KOPT-K1 (cell line): ENCODE results near the gene P2RX5.

Experiments
- H3K27ac ChIP-seq: fragments of 200-600 bp; sonication (generic); 2 replicates; pipeline ENCODE4 v1.5.1; 2016; ENCODE audit warnings: antibody characterized with exemption, mild to moderate bottlenecking, low read depth, low read length; ENCODE audit not compliant: poor library complexity, severe bottlenecking
- H3K36me3 ChIP-seq: fragments of 200-600 bp; sonication (generic); 2 replicates; pipeline ENCODE4 v1.5.1; 2017; ENCODE audit warnings: antibody characterized with exemption, mild to moderate bottlenecking, low read length, moderate library complexity; ENCODE audit not compliant: insufficient read depth
- H3K9me3 ChIP-seq: fragments of 200-600 bp; sonication (generic); 2 replicates; pipeline ENCODE4 v1.5.1; 2017; ENCODE audit warnings: antibody characterized with exemption, low read length, mild to moderate bottlenecking; ENCODE audit not compliant: insufficient read depth, poor library complexity, severe bottlenecking

Gene P2RX5

GRCh38 chr17:3658784-3659449 lies 37.0 kb downstream of the P2RX5 start:
- no peaks in the 10 kb centered on the region for H3K9me3 ChIP-seq
- no peak overlapping the region for H3K27ac ChIP-seq
- H3K36me3 ChIP-seq: peaks cover 6% of the 10 kb centered on the region; the same call in 1 of the 2 replicates

- Histone ChIP-seq H3K27ac (no peak overlapping the region), H3K36me3 (no peaks in the 10 kb centered on the region), H3K9me3 (no peaks in the 10 kb centered on the region)
Observed at GRCh38 chr17:3657874-3658783, 37.8 kb downstream of the P2RX5 start.

- H3K9me3 ChIP-seq: no peaks in the 10 kb centered on the region
- no peak overlapping the region for H3K27ac ChIP-seq
- no peaks in the 10 kb centered on the region for H3K36me3 ChIP-seq
Observed at GRCh38 chr17:3657588-3657869, 38.4 kb downstream of the P2RX5 start.

- no peaks in the 10 kb centered on the region for H3K36me3 ChIP-seq
- no peak overlapping the region for H3K27ac ChIP-seq
- no peaks in the 10 kb centered on the region for H3K9me3 ChIP-seq
Observed at GRCh38 chr17:3656755-3657587, 39.0 kb downstream of the P2RX5 start.

- Histone ChIP-seq H3K27ac (no peak overlapping the region), H3K9me3 (no peaks in the 10 kb centered on the region)
Observed at GRCh38 chr17:3656353-3656752, 39.6 kb downstream of the P2RX5 start.

GRCh38 chr17:3655766-3656165 lies 40.2 kb downstream of the P2RX5 start:
- H3K27ac ChIP-seq: no peak overlapping the region
- no peaks in the 10 kb centered on the region for H3K9me3 ChIP-seq
- no peaks in the 10 kb centered on the region for H3K36me3 ChIP-seq

More at GRCh38 chr17:3656353-3656752, 39.6 kb downstream of the P2RX5 start:
- no peaks in the 10 kb centered on the region for H3K36me3 ChIP-seq

GRCh38 chr17:3647769-3648555 lies 48.0 kb downstream of the P2RX5 start:
- no peak overlapping the region for H3K27ac ChIP-seq
- peaks cover 5% of the 10 kb centered on the region; the same call in 1 of the 2 replicates for H3K36me3 ChIP-seq
- H3K9me3 ChIP-seq: no peaks in the 10 kb centered on the region

GRCh38 chr17:3647251-3647650 lies 48.7 kb downstream of the P2RX5 start:
- Histone ChIP-seq H3K36me3 (peaks cover 5% of the 10 kb centered on the region; the same call in 1 of the 2 replicates), H3K27ac (no peak overlapping the region), H3K9me3 (no peaks in the 10 kb centered on the region)

- Histone ChIP-seq H3K36me3 (peaks cover 5% of the 10 kb centered on the region; the same call in 1 of the 2 replicates), H3K9me3 (no peaks in the 10 kb centered on the region), H3K27ac (no peak overlapping the region)
Observed at GRCh38 chr17:3645310-3645709, 50.6 kb downstream of the P2RX5 start.

- peaks cover 5% of the 10 kb centered on the region; the same call in 1 of the 2 replicates for H3K36me3 ChIP-seq
- no peaks in the 10 kb centered on the region for H3K9me3 ChIP-seq
- no peak overlapping the region for H3K27ac ChIP-seq
Observed at GRCh38 chr17:3643889-3644349, 52.0 kb downstream of the P2RX5 start.

- no peaks in the 10 kb centered on the region for H3K9me3 ChIP-seq
Observed at GRCh38 chr17:3641717-3642486, 54.1 kb downstream of the P2RX5 start.

GRCh38 chr17:3641014-3641413 lies 54.9 kb downstream of the P2RX5 start:
- Histone ChIP-seq H3K36me3 (no peaks in the 10 kb centered on the region), H3K27ac (no peak overlapping the region), H3K9me3 (no peaks in the 10 kb centered on the region)

More at GRCh38 chr17:3641717-3642486, 54.1 kb downstream of the P2RX5 start:
- Histone ChIP-seq H3K27ac (no peak overlapping the region), H3K36me3 (no peaks in the 10 kb centered on the region)

GRCh38 chr17:3639981-3640596 lies 55.9 kb downstream of the P2RX5 start:
- Histone ChIP-seq H3K36me3 (no peaks in the 10 kb centered on the region), H3K9me3 (no peaks in the 10 kb centered on the region), H3K27ac (no peak overlapping the region)
